K562 (cell line): ENCODE results near the gene KMO. TPM values are rescaled to one million over a fixed set of nuclear protein-coding genes. Genes with fewer than 3 reads are reported as not detected.
A peak's percentile ranks its signal among the peaks of the same experiment; 100 is the strongest.

Experiments
- ATAC-seq: fragments of 200-7000 bp; cut with Tn5 transposase; 3 replicates; pipeline ENCODE4 v1.9.1; 2020; ENCODE audit warnings: moderate library complexity
- BruUV-seq: library from RNA; stranded (reverse); fragments of 400-500 nt; replicated peaks from 2 replicates; lab custom pipeline; 2021; lab: Mats Ljungman, UMichigan
- CTCF ChIA-PET: fragments of 300-600 bp; formaldehyde crosslinking; extraction: SDS; loops from one replicate; lab custom pipeline; 2021; ENCODE audit warnings: low intra/inter-chr PET ratio; lab: Yijun Ruan, JAX
- POLR2A ChIA-PET: fragments of 300-600, 350-650 bp; sonication (Branson Sonifier 250); formaldehyde crosslinking; extraction: SDS; loops from one replicate; lab custom pipeline; 2021; ENCODE audit warnings: antibody characterized with exemption, inconsistent platforms; lab: Yijun Ruan, JAX
- DNase-seq, 4 experiments: peaks; one replicate each; pipeline versions ENCODE4 v3.0.0 to v3.0.0-alpha.2; 2011 to 2018; ENCODE audit warnings: low spot score in 3 of 4, mixed read lengths in 3 of 4; ENCODE audit errors: extremely low read depth in 1 of 4
- FAIRE-seq: peaks from 2 replicates; lab custom pipeline; 2011; peaks lifted over from hg19 to GRCh38; lab: Jason Lieb, UNC
- H2AFZ ChIP-seq: 2 replicates; pipeline ENCODE4 v1.6.0; 2011; ENCODE audit warnings: low read depth, low read length, control low read depth, inconsistent platforms
- H3K27ac ChIP-seq: fragments of 200-600 bp; 3 replicates; pipeline ENCODE4 v1.8.0; 2011; ENCODE audit warnings: low read depth, mild to moderate bottlenecking, control low read depth, inconsistent platforms, low read length, moderate library complexity, mixed read lengths; ENCODE audit errors: extremely low read depth
- H3K27me3 ChIP-seq, 2 experiments: fragments of 300-600 bp in 1 of 2; 2 replicates in 1 of 2; 3 replicates in 1 of 2; pipeline versions ENCODE4 v1.6.0 to v1.8.0; 2011; ENCODE audit warnings: inconsistent platforms in 2 of 2, low read length in 2 of 2, mild to moderate bottlenecking in 1 of 2, mixed read lengths in 1 of 2, moderate library complexity in 1 of 2; ENCODE audit not compliant: control insufficient read depth in 2 of 2, insufficient read depth in 2 of 2
- H3K36me3 ChIP-seq: fragments of 300-600 bp; 3 replicates; pipeline ENCODE4 v1.8.0; 2011; ENCODE audit warnings: mild to moderate bottlenecking, low read length, inconsistent platforms; ENCODE audit not compliant: control insufficient read depth, insufficient read depth
- H3K4me1 ChIP-seq, 2 experiments: fragments of 200-600 bp in 1 of 2; replicated peaks in 1 of 2; 2 replicates in 1 of 2; 3 replicates in 1 of 2; pipeline versions ENCODE4 v1.5.1 to v1.8.0; 2011; ENCODE audit warnings: inconsistent platforms in 2 of 2, low read length in 2 of 2, mild to moderate bottlenecking in 1 of 2, mixed read lengths in 1 of 2, moderate library complexity in 1 of 2; ENCODE audit not compliant: control insufficient read depth in 2 of 2, insufficient read depth in 2 of 2
- H3K4me2 ChIP-seq: 2 replicates; pipeline ENCODE4 v1.6.1; 2011; ENCODE audit warnings: low read length, control low read depth, inconsistent platforms, mixed read lengths; ENCODE audit not compliant: insufficient read depth
- H3K4me3 ChIP-seq: fragments of 200-600 bp; sonication (generic), shearing (Covaris generic); 2 replicates; pipeline ENCODE4 v1.5.1; 2016; ENCODE audit warnings: control low read depth, inconsistent platforms
- H3K79me2 ChIP-seq: fragments of 200-600 bp; 3 replicates; pipeline ENCODE4 v1.8.0; 2011; ENCODE audit warnings: low read length, inconsistent platforms; ENCODE audit not compliant: control insufficient read depth, insufficient read depth
- H3K9ac ChIP-seq, 2 experiments: 2 replicates each; pipeline versions ENCODE4 v1.6.0 to v1.6.1; 2011; ENCODE audit warnings: low read depth in 2 of 2, low read length in 2 of 2, control low read depth in 1 of 2, inconsistent platforms in 1 of 2, mild to moderate bottlenecking in 1 of 2, mixed read lengths in 1 of 2; ENCODE audit not compliant: insufficient read depth in 1 of 2
- H3K9me1 ChIP-seq: one replicate; pipeline ENCODE4 v1.6.0; 2011; ENCODE audit warnings: inconsistent platforms, mild to moderate bottlenecking, low read length, moderate library complexity; ENCODE audit not compliant: control insufficient read depth, insufficient read depth
- H3K9me3 ChIP-seq: replicated peaks from 2 replicates; pipeline ENCODE4 v1.5.1; 2011; ENCODE audit warnings: low read depth, low read length, inconsistent platforms; ENCODE audit not compliant: control insufficient read depth, insufficient read depth
- H4K20me1 ChIP-seq: replicated peaks from 2 replicates; pipeline ENCODE4 v1.6.1; 2011; ENCODE audit warnings: low read length, inconsistent platforms, mixed read lengths; ENCODE audit not compliant: control insufficient read depth, insufficient read depth
- ATF1 ChIP-seq, 2 experiments: fragments of 450-650 bp in 1 of 2; IDR thresholded peaks; 2 replicates each; pipeline ENCODE4 v1.6.1; 2016; ENCODE audit warnings: missing compliant biosample characterization in 1 of 2, missing genetic modification characterization in 1 of 2
- BRD9 ChIP-seq: fragments of 450-650 bp; IDR thresholded peaks from 2 replicates; pipeline ENCODE4 v1.6.1; 2018; ENCODE audit warnings: low read depth; ENCODE audit not compliant: partially characterized antibody
- BRF1 ChIP-seq: IDR thresholded peaks from 3 replicates; pipeline ENCODE4 v1.6.1; 2011; ENCODE audit warnings: borderline replicate concordance, mild to moderate bottlenecking; ENCODE audit not compliant: insufficient read length; ENCODE audit errors: extremely low read depth
- EWSR1 ChIP-seq: fragments of 450-650 bp; IDR thresholded peaks from 2 replicates; pipeline ENCODE4 v1.6.1; 2018; ENCODE audit warnings: borderline replicate concordance, mild to moderate bottlenecking, low read depth, moderate library complexity; ENCODE audit not compliant: partially characterized antibody
- HDAC1 ChIP-seq, 2 experiments: fragments of 450-650 bp; IDR thresholded peaks; 2 replicates each; pipeline ENCODE4 v1.6.1; 2016 to 2017; ENCODE audit warnings: inconsistent platforms in 1 of 2, mild to moderate bottlenecking in 1 of 2, moderate library complexity in 1 of 2
- HNRNPK ChIP-seq: fragments of 200-400 bp; formaldehyde crosslinking; IDR thresholded peaks from one replicate; pipeline ENCODE4 v1.6.1; 2018; ENCODE audit warnings: mild to moderate bottlenecking, low read depth, low read length; ENCODE audit not compliant: poor library complexity, severe bottlenecking
- LARP7 ChIP-seq: fragments of 450-650 bp; IDR thresholded peaks from 2 replicates; pipeline ENCODE4 v1.6.1; 2016
- MTA1 ChIP-seq: fragments of 450-650 bp; IDR thresholded peaks from 2 replicates; pipeline ENCODE4 v1.6.1; 2017; ENCODE audit warnings: borderline replicate concordance
- MYC ChIP-seq, 2 experiments: fragments of 250-450 bp in 1 of 2; sonication (Bioruptor Pico) in 1 of 2; IDR thresholded peaks; 2 replicates each; pipeline versions ENCODE4 v1.5.1 to v1.6.1; 2012 to 2021; ENCODE audit warnings: low read depth in 2 of 2, borderline replicate concordance in 1 of 2, improper control_type of control experiment in 1 of 2, low read length in 1 of 2, mild to moderate bottlenecking in 1 of 2, moderate library complexity in 1 of 2
- NFXL1 ChIP-seq: fragments of 450-650 bp; formaldehyde crosslinking; IDR thresholded peaks from 2 replicates; pipeline ENCODE4 v1.4.0; 2021; ENCODE audit warnings: mild to moderate bottlenecking
- PTBP1 ChIP-seq: fragments of 200-400 bp; formaldehyde crosslinking; IDR thresholded peaks from 2 replicates; pipeline ENCODE4 v1.6.1; 2017; ENCODE audit warnings: low read depth, low read length
- RCOR1 ChIP-seq, 2 experiments: IDR thresholded peaks; 2 replicates each; pipeline ENCODE4 v1.6.1; 2012; ENCODE audit warnings: low read depth in 2 of 2, low read length in 2 of 2, borderline replicate concordance in 1 of 2, improper control_type of control experiment in 1 of 2
- TCF7L2 ChIP-seq: fragments of 150-350 bp; IDR thresholded peaks from 2 replicates; pipeline ENCODE4 v1.6.1; 2016; ENCODE audit warnings: low read depth, mild to moderate bottlenecking, low read length, moderate library complexity
- ZNF12 ChIP-seq: sonication (generic); formaldehyde crosslinking; IDR thresholded peaks from 2 replicates; pipeline ENCODE4 v1.4.0; 2020; ENCODE audit warnings: mild to moderate bottlenecking, missing genetic modification reagents
- ZNF140 ChIP-seq: fragments of 250-450 bp; sonication (Bioruptor Pico); IDR thresholded peaks from 2 replicates; pipeline ENCODE4 v1.8.0; 2021; ENCODE audit warnings: moderate library complexity, mild to moderate bottlenecking, inconsistent platforms
- WGBS: fragments of 100-300 bp; shearing (Covaris generic); methylation state at CpG from one replicate; pipeline ENCODE4 v1.1.6; 2016; ENCODE audit warnings: low coverage, mixed read lengths; ENCODE audit not compliant: insufficient coverage; ENCODE audit errors: missing lambda C conversion rate; 5-methylcytosine and 5-hydroxymethylcytosine counted together
- in situ Hi-C: fragments of 300-500 bp; cut with MboI; formaldehyde crosslinking; loops from 4 replicates; pipeline ENCODE4 v1.15.0; 2018; ENCODE audit warnings: inconsistent platforms, mixed read lengths
- intact Hi-C: fragments of 100-400 bp; cut with micrococcal nuclease; formaldehyde crosslinking; loops from 2 replicates; pipeline ENCODE4 v1.14.2; 2022
- polyA plus RNA-seq, 8 experiments: library from polyadenylated mRNA; depleted of rRNA in 4 of 8; stranded (reverse) in 5 of 8; unstranded in 3 of 8; fragments of >200 nt; fragmentation: Nextera tagmentation in 2 of 8; fragmentation: Illumina TruSeq in 1 of 8; extraction: Ambion mirVana in 2 of 8; extraction: Trizol in 1 of 8; gene quantifications; 2 replicates each; pipeline versions ENCODE4 v1.2.1 to v1.2.3, GENCODE V29; 2011 to 2014; ENCODE audit warnings: inconsistent platforms in 1 of 8, missing spikeins in 1 of 8
- total RNA-seq, 7 experiments: library from RNA; depleted of rRNA in 6 of 7; stranded (reverse); fragments of >200 nt in 6 of 7; fragmentation: Illumina TruSeq in 2 of 7; extraction: Trizol in 2 of 7; gene quantifications; 2 replicates each; pipeline versions ENCODE4 v1.2.1 to v1.2.3, GENCODE V29; 2011 to 2021; ENCODE audit warnings: low replicate concordance in 1 of 7
- TF ChIP-seq, protein P1 (sequence below): fragments of 450-650 bp; IDR thresholded peaks from 2 replicates; pipeline ENCODE4 v1.6.1; 2016; ENCODE audit warnings: mild to moderate bottlenecking

The KMO gene
- total and polyA plus RNA-seq, 9 of the 15 experiments (the other 6 are each of a cell fraction or from before 2014, with no cell fraction given), result 0.01 to 0.11 (median 0.01) TPM; not detected in 6

DNA sequence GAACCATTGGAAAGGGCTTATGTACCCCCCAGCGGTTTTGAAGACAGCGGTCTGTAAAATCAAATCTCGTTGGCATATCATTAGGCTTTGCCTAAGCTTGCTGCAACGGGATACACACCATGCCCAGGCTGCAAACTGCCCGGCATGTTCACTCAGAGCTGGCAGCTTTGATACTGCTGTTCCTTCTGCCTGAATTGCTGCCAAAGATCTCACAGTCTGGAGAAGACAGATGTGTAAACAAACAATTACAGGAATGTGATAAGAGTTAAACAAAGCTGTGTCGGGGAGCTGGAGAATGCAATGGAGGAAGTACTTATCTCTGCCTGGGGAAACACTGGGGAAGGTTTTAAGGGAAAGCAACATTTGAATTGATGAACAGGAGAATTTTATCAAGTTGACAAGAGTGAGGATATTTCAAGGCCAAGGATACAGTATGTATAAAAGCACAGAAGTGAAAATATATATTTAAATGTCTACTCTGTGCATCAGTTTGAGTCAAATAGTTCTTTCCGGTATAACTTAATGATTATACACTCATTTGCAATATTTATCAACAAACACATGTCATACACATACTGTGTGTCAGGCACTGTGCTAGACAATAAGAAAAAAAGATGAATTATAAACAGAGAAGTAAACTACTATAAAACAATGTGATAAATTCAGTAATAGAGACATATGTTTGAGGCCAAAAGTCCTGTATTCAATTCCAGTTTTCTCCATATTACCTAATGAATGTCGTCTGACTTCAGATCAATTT lies 78.1 kb downstream of the KMO start:
- H3K36me3 ChIP-seq, result no peaks in the 10 kb centered on the region; the same call in 2 of the 3 replicates
- intact Hi-C loops, result loop anchor here (1.0 to 2.0 kb wide), 3 partner anchors 237 to 377 kb away; no protein-coding TSS in a partner anchor
- H3K79me2 ChIP-seq, result no peaks in the 10 kb centered on the region
- no peak overlapping the region for H2AFZ ChIP-seq
- DNase-seq (peak; percentile 38 to 58 (median 53)), ATAC-seq (peak; percentile 53), FAIRE-seq (peak; percentile 44)
- POLR2A ChIA-PET, result interaction anchor here (0.6 to 1.4 kb wide), 10 partner anchors 12 to 344 kb away, joined by 3 to 5 read pairs (median 3); no protein-coding TSS in a partner anchor
- no peaks in the 10 kb centered on the region for H3K27me3 ChIP-seq
- no peaks in the 10 kb centered on the region for H4K20me1 ChIP-seq
- H3K9me1 ChIP-seq, result no peaks in the 10 kb centered on the region
- no peak overlapping the region for H3K4me3 ChIP-seq
- no peak overlapping the region for H3K27ac ChIP-seq
- H3K9ac ChIP-seq, result no peak overlapping the region; a peak in 1 of 4 replicates
- no peaks in the 10 kb centered on the region for H3K9me3 ChIP-seq
- BruUV-seq, result no TSS peak
- CTCF ChIA-PET, result interaction anchor here (0.5 to 2.8 kb wide), 10 partner anchors 17 to 407 kb away, joined by 3 to 25 read pairs (median 4); partner anchors contain the start of gene MAP1LC3C
- no peak overlapping the region for H3K4me2 ChIP-seq
- peaks cover 7 to 24% of the 10 kb centered on the region in 2 experiments for H3K4me1 ChIP-seq
- in situ Hi-C loops, result loop anchor here (25.0 kb wide), 1 partner anchor 377 kb away; the partner anchor contains the start of gene MAP1LC3C
- WGBS, result 17% methylated on average over 8 of the region's 8 CpGs
- TF ChIP-seq ATF1 (CRISPR knock-in tag; IDR thresholded peaks at IDR 0.05) (no peak), ATF1 (tag; IDR thresholded peaks at IDR 0.05) (no peak), HDAC1 (IDR thresholded peaks at IDR 0.05) (peak in 1 of 2 experiments; percentile 48; a peak in 2 of 4 replicates), PTBP1 (no peak), RCOR1 (IDR thresholded peaks at IDR 0.05; ENCODE audit: borderline replicate concordance in 1 of 2, low read depth in 2 of 2, low read length in 2 of 2) (peak in 1 of 2 experiments; percentile 90; a peak in 2 of 4 replicates), MTA1 (peak; percentile 37; the same call in 1 of the 2 replicates), BRD9 (no peak), MYC (IDR thresholded peaks at IDR 0.05; ENCODE audit: low read depth, low read length) (no peak), MYC (CRISPR knock-in tag; IDR thresholded peaks at IDR 0.05; ENCODE audit: borderline replicate concordance, low read depth) (no peak), ZNF140 (CRISPR knock-in tag) (no peak), BRF1 (no peak), HNRNPK (no peak), TCF7L2 (no peak; the same call in 1 of the 2 replicates), ZNF12 (CRISPR knock-in tag) (no peak), NFXL1 (no peak), LARP7 (no peak), EWSR1 (no peak)
- TF ChIP-seq, protein P1, sequence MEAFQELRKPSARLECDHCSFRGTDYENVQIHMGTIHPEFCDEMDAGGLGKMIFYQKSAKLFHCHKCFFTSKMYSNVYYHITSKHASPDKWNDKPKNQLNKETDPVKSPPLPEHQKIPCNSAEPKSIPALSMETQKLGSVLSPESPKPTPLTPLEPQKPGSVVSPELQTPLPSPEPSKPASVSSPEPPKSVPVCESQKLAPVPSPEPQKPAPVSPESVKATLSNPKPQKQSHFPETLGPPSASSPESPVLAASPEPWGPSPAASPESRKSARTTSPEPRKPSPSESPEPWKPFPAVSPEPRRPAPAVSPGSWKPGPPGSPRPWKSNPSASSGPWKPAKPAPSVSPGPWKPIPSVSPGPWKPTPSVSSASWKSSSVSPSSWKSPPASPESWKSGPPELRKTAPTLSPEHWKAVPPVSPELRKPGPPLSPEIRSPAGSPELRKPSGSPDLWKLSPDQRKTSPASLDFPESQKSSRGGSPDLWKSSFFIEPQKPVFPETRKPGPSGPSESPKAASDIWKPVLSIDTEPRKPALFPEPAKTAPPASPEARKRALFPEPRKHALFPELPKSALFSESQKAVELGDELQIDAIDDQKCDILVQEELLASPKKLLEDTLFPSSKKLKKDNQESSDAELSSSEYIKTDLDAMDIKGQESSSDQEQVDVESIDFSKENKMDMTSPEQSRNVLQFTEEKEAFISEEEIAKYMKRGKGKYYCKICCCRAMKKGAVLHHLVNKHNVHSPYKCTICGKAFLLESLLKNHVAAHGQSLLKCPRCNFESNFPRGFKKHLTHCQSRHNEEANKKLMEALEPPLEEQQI, result peak; percentile 49; the same call in 1 of the 2 replicates
